Caco-2 (cell line): Measurements from ENCODE around the gene TELO2. TPM values are rescaled to one million over a fixed set of nuclear protein-coding genes. Genes with fewer than 3 reads are reported as not detected.

Experiments used
- BruUV-seq: library from RNA; stranded (reverse); fragments of 400-500 nt; replicated peaks from 2 replicates; lab custom pipeline; 2021; lab: Mats Ljungman, UMichigan
- CTCF ChIA-PET: fragments of 300-600 bp; sonication (Branson Sonifier 250); formaldehyde crosslinking; loops from one replicate; lab custom pipeline; 2022; ENCODE audit warnings: antibody characterized with exemption; lab: Charles Lee
- POLR2A ChIA-PET: fragments of 300-600 bp; sonication (Branson Sonifier 250); formaldehyde crosslinking; loops from one replicate; lab custom pipeline; 2022; ENCODE audit warnings: antibody characterized with exemption; lab: Charles Lee
- DNase-seq, 2 experiments: peaks; one replicate each; pipeline versions ENCODE4 v3.0.0 to v3.0.0-alpha.2; 2020 to 2022
- H3K27me3 ChIP-seq: replicated peaks from 2 replicates; pipeline ENCODE4 v1.6.0; 2011; ENCODE audit warnings: low read length; ENCODE audit not compliant: control insufficient read depth, insufficient read depth
- H3K36me3 ChIP-seq: 2 replicates; pipeline ENCODE4 v1.5.1; 2011; ENCODE audit warnings: low read length; ENCODE audit not compliant: control insufficient read depth, insufficient read depth
- H3K4me1 ChIP-seq: fragments of 250-450 bp; sonication (Bioruptor Pico); 2 replicates; pipeline ENCODE4 v1.5.1; 2020; ENCODE audit warnings: mild to moderate bottlenecking
- H3K4me3 ChIP-seq: 2 replicates; pipeline ENCODE4 v1.5.1; 2011; ENCODE audit warnings: low read depth, mild to moderate bottlenecking, control low read depth, low read length
- H3K9me3 ChIP-seq: fragments of 250-450 bp; sonication (Bioruptor Pico); 2 replicates; pipeline ENCODE4 v1.5.1; 2020; ENCODE audit warnings: mild to moderate bottlenecking, moderate library complexity
- H3K27ac Mint-ChIP-seq: one replicate; pipeline ENCODE4 v1.8.0; 2022; ENCODE audit warnings: mixed read lengths; ENCODE audit not compliant: unreplicated experiment
- H3K27me3 Mint-ChIP-seq: one replicate; pipeline ENCODE4 v1.8.0; 2022; ENCODE audit warnings: mixed read lengths; ENCODE audit not compliant: insufficient read depth, unreplicated experiment
- H3K36me3 Mint-ChIP-seq: one replicate; pipeline ENCODE4 v1.8.0; 2022; ENCODE audit warnings: mild to moderate bottlenecking, mixed read lengths; ENCODE audit not compliant: insufficient read depth, unreplicated experiment
- H3K4me1 Mint-ChIP-seq: one replicate; pipeline ENCODE4 v1.8.0; 2022; ENCODE audit warnings: low read depth, mixed read lengths; ENCODE audit not compliant: unreplicated experiment
- H3K4me3 Mint-ChIP-seq: one replicate; pipeline ENCODE4 v1.8.0; 2022; ENCODE audit warnings: mild to moderate bottlenecking, moderate library complexity, mixed read lengths; ENCODE audit not compliant: unreplicated experiment
- H3K9me3 Mint-ChIP-seq: one replicate; pipeline ENCODE4 v1.8.0; 2022; ENCODE audit warnings: mixed read lengths; ENCODE audit not compliant: unreplicated experiment
- CTCF ChIP-seq, 2 experiments: fragments of 200-600 bp in 1 of 2; IDR thresholded peaks; 1 replicate in 1 of 2; 2 replicates in 1 of 2; pipeline versions ENCODE4 v1.5.1 to v1.8.0; 2011 to 2022; ENCODE audit warnings: antibody characterized with exemption in 1 of 2, control low read depth in 1 of 2, inconsistent platforms in 1 of 2, low read depth in 1 of 2, low read length in 1 of 2, mild to moderate bottlenecking in 1 of 2, moderate library complexity in 1 of 2; ENCODE audit not compliant: insufficient read depth in 1 of 2, severe bottlenecking in 1 of 2, unreplicated experiment in 1 of 2
- intact Hi-C: fragments of 100-400 bp; cut with micrococcal nuclease; formaldehyde crosslinking; loops from one replicate; pipeline ENCODE4 v1.10.0; 2022; ENCODE audit not compliant: unreplicated experiment
- total RNA-seq: library from RNA; stranded (reverse); gene quantifications from 2 replicates; pipeline ENCODE4 v1.2.3, GENCODE V29; 2022

The TELO2 gene
- total RNA-seq, 1 experiment from 2014 or later, result 55.7 TPM

- no peaks in the 10 kb centered on the region for H3K4me1 Mint-ChIP-seq
- DNase-seq, result no peak
- H3K27me3 Mint-ChIP-seq, result no peaks in the 10 kb centered on the region
- POLR2A ChIA-PET, result no interaction called here
- no peak overlapping the region for H3K27ac Mint-ChIP-seq
- Histone ChIP-seq H3K27me3 (no peaks in the 10 kb centered on the region), H3K9me3 (no peaks in the 10 kb centered on the region), H3K36me3 (no peaks in the 10 kb centered on the region; the same call in 1 of the 2 replicates), H3K4me3 (no peak overlapping the region), H3K4me1 (peaks cover 4% of the 10 kb centered on the region; the same call in 1 of the 2 replicates)
- CTCF ChIA-PET, result no interaction called here
- intact Hi-C loops, result loop anchor here (10.0 kb wide), 1 partner anchor 45 kb away; the partner anchor contains the start of gene UQCC4
- H3K4me3 Mint-ChIP-seq, result no peak overlapping the region
- peaks cover 6% of the 10 kb centered on the region for H3K36me3 Mint-ChIP-seq
- BruUV-seq, result no TSS peak
- TF ChIP-seq CTCF (IDR thresholded peaks at IDR 0.05; ENCODE audit: insufficient read depth in 1 of 2, low read depth in 1 of 2, low read length in 1 of 2, severe bottlenecking in 1 of 2, unreplicated experiment in 1 of 2), result no peak
- H3K9me3 Mint-ChIP-seq, result no peaks in the 10 kb centered on the region
These were observed 23.4 kb upstream of the TELO2 start for GRCh38 chr16:1469693-1470201.

DNA sequence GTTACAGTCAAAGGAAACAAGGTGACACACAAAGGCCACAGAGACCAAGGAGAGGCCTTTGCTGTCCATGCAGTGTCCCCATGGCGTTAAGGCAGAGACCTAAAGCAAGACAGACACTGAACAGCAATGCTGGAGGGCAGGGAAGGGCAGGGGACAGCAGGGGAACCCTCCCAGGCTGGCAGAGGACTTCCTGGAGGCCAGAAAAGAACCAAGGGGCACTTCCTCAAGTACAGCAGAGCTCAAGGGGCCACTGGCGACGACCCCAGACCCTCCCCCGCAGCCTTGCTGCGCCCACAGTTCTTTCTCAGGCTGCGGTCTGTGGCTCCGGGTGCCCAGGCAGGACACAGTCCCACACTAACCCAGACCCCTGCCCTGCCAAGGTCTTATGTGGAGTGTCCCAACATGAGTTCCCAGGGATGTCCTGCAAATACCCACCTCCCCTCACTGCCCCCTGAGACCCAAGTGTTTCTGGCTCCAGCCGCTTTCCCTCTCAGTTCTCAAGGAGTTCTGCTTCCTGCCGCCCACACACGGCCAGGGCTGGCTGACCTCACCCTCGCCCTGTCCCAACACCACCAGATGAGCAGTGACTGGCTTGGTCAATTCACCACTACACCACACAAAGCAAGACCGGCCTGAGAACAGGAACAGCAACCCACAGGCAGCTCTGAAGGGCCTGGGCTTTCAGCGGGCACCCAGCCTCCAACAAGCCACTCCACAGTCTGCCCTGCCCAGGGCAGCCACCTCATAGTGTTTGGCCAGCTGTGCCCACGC is 22.5 kb upstream of the TELO2 start:
- Mint-ChIP-seq H3K4me1 (no peaks in the 10 kb centered on the region), H3K27me3 (no peaks in the 10 kb centered on the region), H3K27ac (no peak overlapping the region), H3K36me3 (peaks cover 6% of the 10 kb centered on the region), H3K9me3 (no peaks in the 10 kb centered on the region), H3K4me3 (no peak overlapping the region)
- Histone ChIP-seq H3K36me3 (no peaks in the 10 kb centered on the region; the same call in 1 of the 2 replicates), H3K4me1 (peaks cover 4% of the 10 kb centered on the region; the same call in 1 of the 2 replicates), H3K9me3 (no peaks in the 10 kb centered on the region), H3K4me3 (no peak overlapping the region), H3K27me3 (no peaks in the 10 kb centered on the region)
- no TSS peak for BruUV-seq
- TF ChIP-seq CTCF (IDR thresholded peaks at IDR 0.05; ENCODE audit: insufficient read depth in 1 of 2, low read depth in 1 of 2, low read length in 1 of 2, severe bottlenecking in 1 of 2, unreplicated experiment in 1 of 2), result no peak
- no peak for DNase-seq
- POLR2A ChIA-PET, result no interaction called here
- CTCF ChIA-PET, result no interaction called here
- intact Hi-C loops, result loop anchor here (10.0 kb wide), 1 partner anchor 46 kb away; the partner anchor contains the start of gene UQCC4

DNA sequence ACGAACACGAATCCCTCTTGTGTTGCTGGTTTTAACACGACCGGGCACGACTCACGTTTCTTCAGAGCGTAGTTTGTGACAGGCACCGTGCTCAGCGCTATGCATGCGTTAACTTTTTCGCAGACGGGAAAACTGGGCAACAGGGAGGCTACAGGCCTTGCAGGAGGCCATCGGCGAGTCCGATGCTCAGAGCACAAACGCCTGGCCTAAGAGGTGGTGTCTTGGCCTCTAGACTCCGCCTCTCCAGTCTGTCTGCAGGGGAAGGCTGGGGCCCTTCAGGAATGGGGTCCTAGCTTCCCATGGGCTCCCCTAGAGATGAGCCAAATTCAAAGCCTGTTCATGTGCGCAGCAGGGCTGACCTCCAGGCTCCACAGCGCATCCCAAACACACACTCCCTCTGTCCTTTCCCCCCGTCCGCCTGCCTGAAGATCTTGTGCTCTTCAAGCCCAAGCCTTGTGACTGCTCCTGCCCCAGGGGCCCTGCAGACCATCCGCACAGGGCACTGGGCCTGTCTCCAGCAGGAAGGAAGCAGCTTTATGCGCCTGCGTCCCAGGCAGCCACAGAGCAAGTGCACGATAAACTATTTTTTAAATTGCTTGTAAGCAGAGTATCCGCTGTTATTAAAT is 21.5 kb upstream of the TELO2 start:
- no peaks in the 10 kb centered on the region for H3K9me3 ChIP-seq
- Mint-ChIP-seq H3K27ac (no peak overlapping the region), H3K27me3 (no peaks in the 10 kb centered on the region), H3K36me3 (peaks cover 6% of the 10 kb centered on the region), H3K4me1 (no peaks in the 10 kb centered on the region), H3K9me3 (no peaks in the 10 kb centered on the region), H3K4me3 (no peak overlapping the region)
- H3K27me3 ChIP-seq, result no peaks in the 10 kb centered on the region
- TF ChIP-seq CTCF (IDR thresholded peaks at IDR 0.05; ENCODE audit: insufficient read depth in 1 of 2, low read depth in 1 of 2, low read length in 1 of 2, severe bottlenecking in 1 of 2, unreplicated experiment in 1 of 2), result no peak
- no TSS peak for BruUV-seq
- no peak overlapping the region for H3K4me3 ChIP-seq
- no peak for DNase-seq
- intact Hi-C loops, result loop anchor here (10.0 kb wide), 1 partner anchor 47 kb away; the partner anchor contains the start of gene UQCC4
- peaks cover 4% of the 10 kb centered on the region; the same call in 1 of the 2 replicates for H3K4me1 ChIP-seq
- no peaks in the 10 kb centered on the region; the same call in 1 of the 2 replicates for H3K36me3 ChIP-seq
- ChIA-PET CTCF (no interaction called here), POLR2A (interaction anchor here (0.5 kb wide), 1 partner anchor 92 kb away, joined by 3 read pairs; no protein-coding TSS in a partner anchor)
